COR-L47 (cell line): Measurements from ENCODE around the gene COG8.

ENCODE experiments used
- DNase-seq: peaks from one replicate; lab custom pipeline; 2025; lab: John Stamatoyannopoulos, UW

Gene COG8

GRCh38 chr16:69286941-69287713 lies 52.2 kb downstream of the COG8 start:
- DNase-seq: peak; percentile 35

GRCh38 chr16:69285240-69285639 lies 54.1 kb downstream of the COG8 start:
- no peak for DNase-seq

GRCh38 chr16:69283851-69284250 lies 55.5 kb downstream of the COG8 start:
- DNase-seq: no peak

GRCh38 chr16:69277413-69277812 lies 62.0 kb downstream of the COG8 start:
- DNase-seq: no peak
